HFF-Myc (cell line): ENCODE results near the gene EGF.
"Not testable (repeated sequence)": the region's sequence is repeated elsewhere in the genome, so short reads cannot be mapped to it uniquely, and the experiment has no call there.

ENCODE experiments used
- DNase-seq: peaks from one replicate; pipeline ENCODE4 v3.0.0-alpha.2; 2011; ENCODE audit warnings: low read depth; ENCODE audit errors: extremely low read depth
- H3K4me3 ChIP-seq: replicated peaks from 2 replicates; pipeline ENCODE4 v1.5.1; 2011; ENCODE audit warnings: low read depth, mild to moderate bottlenecking, control low read depth, low read length
- CTCF ChIP-seq: IDR thresholded peaks from 2 replicates; pipeline ENCODE4 v1.5.1; 2012; ENCODE audit warnings: mild to moderate bottlenecking, low read depth, low read length, control low read depth; ENCODE audit errors: missing control alignments

The EGF gene

GRCh38 chr4:109943745-109944144 lies 31.1 kb downstream of the EGF start:
- no peak for DNase-seq
- no peak for TF ChIP-seq CTCF

DNA sequence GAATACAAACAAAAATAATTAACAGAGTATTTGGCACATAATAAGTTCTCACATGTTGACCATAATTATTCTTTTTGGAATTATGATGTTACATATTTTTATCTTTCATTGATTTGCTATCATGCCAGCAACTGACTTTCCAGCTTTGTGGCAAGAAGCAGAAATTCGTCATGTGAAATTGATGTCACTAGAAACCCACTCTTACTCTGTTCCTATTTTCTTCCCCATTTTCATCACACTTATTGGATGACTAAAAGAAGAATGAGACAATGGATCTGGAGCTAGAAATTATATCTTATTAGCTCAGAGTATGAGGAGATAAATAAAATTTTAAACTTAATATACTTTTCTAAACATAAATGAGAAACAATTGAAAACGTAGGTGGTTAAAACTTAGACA lies 31.9 kb downstream of the EGF start:
- no peak for DNase-seq
- TF ChIP-seq CTCF, result no peak
- no peak overlapping the region for H3K4me3 ChIP-seq

More at GRCh38 chr4:109943745-109944144, 31.1 kb downstream of the EGF start:
- H3K4me3 ChIP-seq, result no peak overlapping the region

DNA sequence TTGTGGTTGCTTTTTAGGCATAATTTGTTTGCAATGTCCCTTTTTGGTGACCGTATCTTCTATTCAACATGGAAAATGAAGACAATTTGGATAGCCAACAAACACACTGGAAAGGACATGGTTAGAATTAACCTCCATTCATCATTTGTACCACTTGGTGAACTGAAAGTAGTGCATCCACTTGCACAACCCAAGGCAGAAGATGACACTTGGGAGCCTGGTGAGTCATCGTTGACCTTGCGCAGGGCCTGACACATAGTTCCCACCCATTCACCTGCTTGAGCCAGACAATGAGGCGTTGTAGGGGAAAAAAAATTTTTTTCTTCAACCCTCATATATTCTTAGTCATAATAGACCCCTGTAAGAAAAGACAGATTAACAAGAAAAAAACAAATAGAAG lies 32.4 kb downstream of the EGF start:
- DNase-seq, result no peak
- no peak for TF ChIP-seq CTCF
- no peak overlapping the region for H3K4me3 ChIP-seq

DNA sequence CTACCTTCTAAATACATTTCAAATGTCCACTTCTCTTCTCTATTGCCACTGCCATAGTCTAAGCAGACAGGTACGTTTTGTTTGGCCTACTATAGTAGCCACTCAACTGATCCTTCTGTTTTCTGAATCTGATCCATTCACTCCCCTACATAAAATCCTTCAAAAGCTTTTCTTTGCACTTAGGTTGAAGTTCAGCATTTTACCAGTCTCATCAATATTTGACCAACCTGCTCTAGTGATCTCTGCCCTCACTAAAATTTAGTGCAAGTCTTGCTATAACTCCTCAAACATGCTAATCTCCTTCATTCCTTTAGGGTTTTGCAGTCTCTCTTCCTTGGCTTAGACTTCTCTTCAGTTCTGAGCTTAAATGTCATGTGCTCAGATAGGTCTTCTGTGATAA lies 33.4 kb downstream of the EGF start:
- TF ChIP-seq CTCF, result no peak
- DNase-seq, result no peak
- no peak overlapping the region for H3K4me3 ChIP-seq

DNA sequence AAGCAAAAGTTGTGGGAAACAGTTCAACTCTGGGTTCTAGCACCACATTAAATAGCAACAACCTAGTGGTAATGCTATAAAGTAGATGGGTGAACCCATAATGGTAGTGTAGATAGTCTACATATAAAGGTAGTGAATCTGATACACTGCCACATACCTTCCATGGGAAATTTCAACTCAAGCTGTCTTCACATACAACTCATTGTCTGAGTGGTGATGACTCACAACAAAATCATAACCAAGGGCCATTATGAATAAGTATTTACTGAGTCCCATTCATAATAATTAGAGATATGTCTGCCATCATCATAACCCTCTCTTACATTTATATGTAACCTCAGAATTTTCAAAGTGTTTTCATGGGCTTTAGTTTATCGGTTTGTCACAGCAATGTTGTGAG lies 34.8 kb downstream of the EGF start:
- H3K4me3 ChIP-seq, result no peak overlapping the region

DNA sequence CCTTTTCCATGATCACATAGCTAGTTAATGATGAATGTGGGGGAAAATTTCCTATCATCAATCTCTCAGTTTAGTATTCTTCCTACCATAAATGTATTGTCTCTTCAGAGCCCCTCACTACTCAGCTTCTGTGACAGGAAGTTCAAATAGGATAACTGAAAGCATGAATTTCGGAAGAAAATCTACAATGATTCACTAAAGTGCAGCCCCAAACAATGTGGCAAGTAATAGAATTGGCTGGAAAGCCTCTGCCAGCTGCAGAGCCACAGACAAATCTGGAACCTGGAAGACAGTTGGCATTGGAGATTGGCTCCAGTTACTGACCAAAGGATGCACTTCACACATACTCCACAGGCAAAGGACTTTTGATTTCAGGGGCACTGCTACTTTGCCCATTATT lies 35.2 kb downstream of the EGF start:
- no peak overlapping the region for H3K4me3 ChIP-seq
- no peak for DNase-seq
- TF ChIP-seq CTCF, result no peak

More for the DNA sequence above, 34.8 kb downstream of the EGF start:
- no peak for DNase-seq
- TF ChIP-seq CTCF, result no peak

GRCh38 chr4:109949099-109949718 lies 36.5 kb downstream of the EGF start:
- DNase-seq, H3K4me3 ChIP-seq: not testable (repeated sequence)
